HG03025 (cell line): Measurements from ENCODE around the gene OR3A1.
"Not testable (repeated sequence)": the region's sequence is repeated elsewhere in the genome, so short reads cannot be mapped to it uniquely, and the experiment has no call there.

ENCODE experiments used
- ATAC-seq: cut with Tn5 transposase; IDR thresholded peaks from one replicate; pipeline ENCODE4 v1.9.1; 2021; ENCODE audit warnings: mild to moderate bottlenecking, moderate library complexity; ENCODE audit not compliant: unreplicated experiment, low FRiP score

The OR3A1 gene

GRCh38 chr17:3298260-3298659 lies at the start of gene OR3A1:
TSS of gene OR3A1 (minus strand) at chr17:3298360. CDS start at chr17:3292582, 5,778 bp downstream.
- ATAC-seq = no peak

- ATAC-seq = not testable (repeated sequence)
Measured at GRCh38 chr17:3342782-3343181, 44.6 kb upstream of the OR3A1 start.

- no peak for ATAC-seq
Measured at GRCh38 chr17:3335876-3336275, 37.7 kb upstream of the OR3A1 start.

- no peak for ATAC-seq
Measured at GRCh38 chr17:3318336-3318735, 20.2 kb upstream of the OR3A1 start.

- ATAC-seq = no peak
Measured at GRCh38 chr17:3316836-3317235, 18.7 kb upstream of the OR3A1 start.

GRCh38 chr17:3308603-3309002 lies 10.4 kb upstream of the OR3A1 start:
- ATAC-seq = no peak

- ATAC-seq = no peak
Measured at GRCh38 chr17:3295632-3296031, 2.5 kb downstream of the OR3A1 start.

- not testable (repeated sequence) for ATAC-seq
Measured at GRCh38 chr17:3293548-3293947, 4.6 kb downstream of the OR3A1 start.

- no peak for ATAC-seq
Measured at GRCh38 chr17:3282901-3283300, 15.3 kb downstream of the OR3A1 start.

GRCh38 chr17:3276126-3276525 lies 22.0 kb downstream of the OR3A1 start:
- ATAC-seq = no peak

GRCh38 chr17:3271072-3271848 lies 26.9 kb downstream of the OR3A1 start:
- no peak for ATAC-seq

GRCh38 chr17:3260600-3260999 lies 37.6 kb downstream of the OR3A1 start:
- ATAC-seq = no peak

- no peak for ATAC-seq
Measured at GRCh38 chr17:3260163-3260562, 38.0 kb downstream of the OR3A1 start.

GRCh38 chr17:3256575-3256974 lies 41.6 kb downstream of the OR3A1 start:
- ATAC-seq = no peak

GRCh38 chr17:3249013-3249412 lies 49.1 kb downstream of the OR3A1 start:
- ATAC-seq = not testable (repeated sequence)

GRCh38 chr17:3244841-3245240 lies 53.3 kb downstream of the OR3A1 start:
- ATAC-seq = not testable (repeated sequence)

- not testable (repeated sequence) for ATAC-seq
Measured at GRCh38 chr17:3241044-3241443, 57.1 kb downstream of the OR3A1 start.
